ENCODE results near the gene CABP7.

CABP7 gene

DNA sequence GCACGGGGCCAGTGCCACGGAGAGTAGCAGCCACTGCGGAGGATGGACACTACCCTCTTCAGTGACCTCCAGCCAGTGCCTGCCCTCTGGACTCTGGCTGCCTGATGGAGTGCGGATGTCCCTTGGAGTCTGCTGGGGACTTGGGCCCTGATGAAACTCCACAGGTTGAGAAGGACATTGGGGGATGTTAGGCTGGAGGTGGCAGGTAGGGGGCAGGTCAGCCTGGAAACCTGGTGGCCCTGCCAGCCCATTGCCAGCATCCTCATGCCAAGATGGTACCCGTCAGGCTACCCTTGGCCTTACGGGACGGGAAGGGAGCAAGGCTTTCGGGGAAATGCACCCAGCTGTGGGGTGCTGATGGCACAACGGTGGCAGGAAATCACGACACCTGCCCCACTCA lies 4.0 kb downstream of the CABP7 start:
- DNase-seq: no peak

DNA sequence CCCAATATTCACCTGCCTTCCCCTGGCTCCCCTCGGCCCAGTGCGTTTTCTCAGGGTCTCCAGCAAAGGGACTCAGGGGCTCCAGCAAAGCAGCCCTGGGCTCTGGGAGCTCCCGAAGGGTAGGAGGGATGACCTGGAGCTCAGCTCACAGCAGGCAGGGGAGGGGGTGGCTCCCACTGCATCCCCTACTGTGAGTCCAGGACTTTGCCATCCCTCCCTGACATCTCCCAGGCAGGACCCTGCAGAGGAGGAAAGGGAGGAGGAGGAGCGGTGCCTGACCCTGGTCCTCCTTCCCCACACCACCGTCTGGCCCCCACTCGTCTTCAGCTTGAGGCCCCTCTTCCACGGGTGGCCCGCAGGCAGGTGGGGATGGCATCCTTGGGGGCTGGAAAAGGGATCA lies 5.0 kb downstream of the CABP7 start:
- DNase-seq: no peak

- no peak for DNase-seq
Observed at GRCh38 chr22:29726106-29726505, 6.3 kb downstream of the CABP7 start.

GRCh38 chr22:29726512-29727130 lies 6.8 kb downstream of the CABP7 start:
- no peak for DNase-seq

GRCh38 chr22:29727131-29727523 lies 7.3 kb downstream of the CABP7 start:
- peak in 1 of 2 experiments; percentile 35 for DNase-seq

DNA sequence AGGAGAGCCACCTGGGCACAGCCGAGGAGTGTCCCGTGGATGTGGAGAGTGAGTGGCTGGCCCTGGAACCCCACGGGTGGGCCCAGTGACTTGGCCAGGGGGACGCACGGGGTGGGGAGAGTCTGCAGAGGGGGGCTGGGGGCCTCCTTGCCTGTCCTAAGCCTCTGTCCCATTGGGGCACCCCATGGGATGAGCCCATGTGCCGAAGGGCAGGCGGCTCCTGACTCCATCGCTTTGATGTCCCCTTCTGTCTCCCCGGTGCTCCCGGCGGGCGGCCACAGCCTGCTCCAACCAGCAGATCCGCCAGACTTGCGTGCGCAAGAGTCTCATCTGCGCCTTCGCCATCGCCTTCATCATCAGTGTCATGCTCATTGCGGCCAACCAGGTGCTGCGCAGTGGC lies 9.4 kb downstream of the CABP7 start:
- DNase-seq: no peak

- DNase-seq: no peak
Observed at GRCh38 chr22:29731058-29731850, 11.5 kb downstream of the CABP7 start.

- no peak for DNase-seq
Observed at GRCh38 chr22:29732883-29733282, 13.1 kb downstream of the CABP7 start.

DNA sequence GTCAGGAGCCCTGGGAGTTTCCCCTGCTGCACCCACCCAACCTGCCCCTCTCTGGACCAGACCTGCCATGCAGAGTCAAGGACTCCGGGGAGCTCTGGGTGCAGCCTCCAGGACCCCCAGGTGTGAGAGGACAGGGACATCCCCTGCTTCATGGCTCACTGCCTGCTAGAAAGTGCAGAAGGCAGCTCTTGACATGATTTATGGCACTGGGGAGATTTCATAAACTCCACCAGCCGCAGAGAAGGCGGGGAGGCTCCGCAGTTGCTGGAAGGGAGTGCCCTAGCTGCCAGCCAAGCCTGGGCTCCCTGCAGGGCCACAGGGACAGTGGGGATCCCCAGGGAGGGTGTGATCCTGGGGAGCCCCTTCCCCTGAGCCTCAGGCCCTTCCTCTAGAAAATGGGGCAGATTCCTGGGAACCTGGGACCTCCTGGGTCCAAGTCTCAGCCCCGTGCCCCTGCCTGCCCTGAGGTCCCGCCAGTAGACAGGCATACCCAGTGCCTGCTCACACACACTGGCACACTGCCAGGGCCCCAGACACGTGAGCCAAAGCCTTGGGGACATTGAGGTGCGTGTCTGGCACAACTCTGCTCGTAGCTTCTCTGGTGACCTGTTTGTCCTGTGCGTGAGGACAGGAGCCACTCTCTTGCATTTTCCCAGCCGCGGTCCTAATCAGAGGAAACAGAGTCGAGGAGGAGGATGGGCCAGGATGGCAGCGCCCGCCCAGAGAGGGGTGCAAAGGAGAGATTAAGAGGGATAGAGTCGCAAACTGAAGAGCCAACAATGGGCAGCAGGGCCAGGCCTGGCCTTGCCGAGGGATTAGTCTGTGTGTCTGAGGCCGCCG lies 13.8 kb downstream of the CABP7 start:
- DNase-seq: no peak

DNA sequence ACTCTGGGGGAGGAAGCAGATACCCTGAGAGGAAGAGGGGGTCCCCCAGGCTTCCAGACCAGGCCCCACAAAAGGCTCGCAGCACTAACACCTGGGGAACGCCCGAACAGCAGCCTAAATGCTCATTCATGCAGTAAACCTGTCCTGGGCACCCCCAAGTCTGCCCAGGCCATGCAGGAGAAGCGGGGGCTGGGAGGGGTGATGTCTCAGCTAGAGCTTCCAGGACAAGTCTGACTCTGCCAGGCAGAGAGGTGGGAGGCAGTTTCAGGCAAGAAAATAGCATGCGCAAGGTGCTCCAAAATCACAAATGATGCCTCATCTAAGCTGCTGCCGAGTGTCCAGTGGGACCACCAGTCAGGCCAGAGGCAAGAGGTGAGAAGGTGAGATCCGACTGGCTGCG lies 14.6 kb downstream of the CABP7 start:
- no peak for DNase-seq

- DNase-seq: no peak
Observed at GRCh38 chr22:29734838-29735237, 15.0 kb downstream of the CABP7 start.

DNA sequence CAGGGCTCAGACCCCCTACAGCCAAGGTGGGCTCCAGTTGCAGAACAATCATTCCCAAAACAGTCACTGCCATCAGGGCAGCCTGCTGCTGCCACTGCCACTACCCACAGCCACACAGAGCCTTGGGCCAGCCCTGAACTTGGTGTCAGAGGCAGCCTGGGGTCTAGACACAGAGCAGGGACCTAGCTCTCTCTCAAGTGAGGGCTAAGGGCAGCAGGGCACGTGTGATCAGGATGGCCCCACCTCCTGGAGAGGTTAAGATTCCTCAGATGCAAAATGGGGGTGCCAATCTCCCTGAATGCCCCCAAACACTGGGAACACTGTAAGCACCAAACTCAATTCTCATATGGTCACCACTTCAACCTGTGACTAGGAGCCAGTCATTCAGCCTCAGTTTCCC lies 15.6 kb downstream of the CABP7 start:
- DNase-seq: no peak

- DNase-seq: no peak
Observed at GRCh38 chr22:29737251-29738117, 17.7 kb downstream of the CABP7 start.

- no peak for DNase-seq
Observed at GRCh38 chr22:29738118-29738815, 18.5 kb downstream of the CABP7 start.

DNA sequence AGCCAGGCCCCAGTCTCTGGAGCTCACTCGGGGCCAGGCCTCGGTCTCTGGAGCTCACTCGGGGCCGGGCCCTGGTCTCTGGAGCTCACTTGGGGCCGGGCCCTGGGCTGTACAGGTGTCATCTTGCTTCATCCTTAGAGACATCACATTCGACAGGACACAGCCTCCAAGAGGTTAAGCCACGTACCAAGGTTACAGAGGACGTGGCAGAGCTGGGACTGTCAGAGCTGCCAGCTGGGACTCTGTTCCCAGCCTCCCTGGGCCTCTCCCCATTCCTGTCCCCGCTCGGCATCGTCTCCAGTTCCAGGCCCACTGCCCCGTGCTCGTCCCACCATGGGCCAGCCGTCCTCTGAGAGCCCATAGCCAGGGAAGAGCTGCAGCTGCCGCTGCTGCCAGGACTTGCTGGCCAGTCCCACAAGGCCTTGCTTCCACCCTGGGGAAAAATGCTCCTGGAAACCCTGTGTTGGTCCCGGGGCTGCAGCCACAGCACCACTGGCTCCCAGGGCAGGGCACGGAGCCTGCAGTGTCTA lies 19.6 kb downstream of the CABP7 start:
- DNase-seq: no peak

DNA sequence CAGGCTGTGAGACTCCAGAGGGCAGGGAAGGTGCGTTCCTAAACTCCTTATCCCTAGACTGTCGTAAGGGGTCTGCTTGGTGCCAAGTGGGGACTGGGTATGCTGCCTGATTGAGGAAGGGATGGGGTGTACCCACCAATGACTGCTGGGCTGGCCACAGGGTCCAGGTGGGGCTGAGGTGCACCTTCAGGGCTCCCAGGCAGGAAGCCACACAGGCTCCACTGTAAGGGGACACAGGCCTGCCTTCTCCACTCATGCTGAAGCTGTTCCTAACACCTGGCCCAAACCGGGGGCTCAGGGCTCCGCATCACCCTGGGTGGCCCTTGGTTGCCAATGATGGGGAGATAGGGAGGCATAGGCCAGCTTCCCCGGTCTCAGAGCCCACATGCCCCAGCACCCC lies 20.4 kb downstream of the CABP7 start:
- DNase-seq: no peak

- no peak for DNase-seq
Observed at GRCh38 chr22:29741926-29742325, 22.1 kb downstream of the CABP7 start.

DNA sequence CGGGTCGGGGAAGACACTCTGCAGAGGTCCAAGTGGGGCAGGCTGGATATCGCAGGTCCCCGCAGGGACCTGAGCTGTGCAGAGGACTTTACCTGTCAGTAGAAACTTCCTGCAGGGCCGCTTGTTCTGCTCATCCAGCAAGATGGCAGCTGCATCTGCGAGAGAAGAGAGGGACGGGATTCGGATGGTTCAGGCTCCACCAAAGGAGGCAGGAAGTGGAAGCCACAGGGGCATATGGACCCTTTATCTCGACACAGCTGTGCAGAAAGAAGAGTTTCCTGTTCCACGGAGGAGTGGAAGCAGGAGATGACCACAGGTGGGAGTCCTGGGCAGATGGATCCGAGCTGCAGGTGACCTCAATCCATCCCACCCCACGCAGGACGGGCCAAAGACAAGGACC lies 22.5 kb downstream of the CABP7 start:
- no peak for DNase-seq

DNA sequence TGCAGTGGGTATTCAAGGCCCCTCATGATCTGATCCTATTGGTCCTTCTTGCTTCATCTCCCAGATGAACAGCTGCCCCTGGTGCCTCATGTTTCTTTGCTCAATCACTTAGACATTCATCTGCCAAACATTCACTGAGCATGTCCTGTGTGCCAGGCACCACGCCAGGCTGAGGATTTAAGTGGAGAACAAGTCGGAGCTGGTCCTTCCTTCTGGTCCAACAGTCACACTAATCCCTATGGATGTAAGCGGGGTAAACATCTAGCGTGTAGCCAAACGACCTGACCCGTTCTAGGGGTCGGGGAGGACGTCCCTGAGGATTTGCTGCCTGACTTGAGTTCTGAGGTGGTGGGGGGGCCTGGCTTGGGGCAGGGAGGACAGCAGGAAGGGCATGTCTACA lies 25.1 kb downstream of the CABP7 start:
- DNase-seq: no peak

GRCh38 chr22:29747832-29748231 lies 28.0 kb downstream of the CABP7 start:
- DNase-seq: no peak

GRCh38 chr22:29748248-29748893 lies 28.6 kb downstream of the CABP7 start:
- no peak for DNase-seq
